Keratinocyte (primary cell): ENCODE data around the gene ARMH1. TPM values are rescaled to one million over a fixed set of nuclear protein-coding genes. Genes with fewer than 3 reads are reported as not detected.

ENCODE experiments used
- DNase-seq: peaks from one replicate; pipeline ENCODE4 v3.0.0-alpha.2; 2011; ENCODE audit warnings: low read depth, missing footprints, low spot score
- FAIRE-seq: peaks from 2 replicates; lab custom pipeline; 2011; peaks lifted over from hg19 to GRCh38; lab: Jason Lieb, UNC
- H2AFZ ChIP-seq: 2 replicates; pipeline ENCODE4 v1.6.0; 2012; ENCODE audit warnings: low read length, control low read depth, inconsistent platforms; ENCODE audit not compliant: control insufficient read depth
- H3K27ac ChIP-seq: 2 replicates; pipeline ENCODE4 v1.5.1; 2011; ENCODE audit warnings: low read length; ENCODE audit not compliant: control insufficient read depth, insufficient read depth
- H3K27me3 ChIP-seq: 3 replicates; pipeline ENCODE4 v1.6.0; 2011; ENCODE audit warnings: low read length; ENCODE audit not compliant: control insufficient read depth, insufficient read depth; ENCODE audit errors: extremely low read depth
- H3K36me3 ChIP-seq, 2 experiments: 2 replicates in 1 of 2; 3 replicates in 1 of 2; pipeline ENCODE4 v1.5.1; 2011; ENCODE audit warnings: low read length in 2 of 2, mild to moderate bottlenecking in 1 of 2; ENCODE audit not compliant: control insufficient read depth in 2 of 2, insufficient read depth in 2 of 2; ENCODE audit errors: extremely low read depth in 1 of 2
- H3K4me1 ChIP-seq: 3 replicates; pipeline ENCODE4 v1.5.1; 2011; ENCODE audit warnings: low read length; ENCODE audit not compliant: control insufficient read depth, insufficient read depth; ENCODE audit errors: extremely low read depth
- H3K4me2 ChIP-seq: 3 replicates; pipeline ENCODE4 v1.6.0; 2011; ENCODE audit warnings: low read depth, low read length; ENCODE audit not compliant: control insufficient read depth, insufficient read depth; ENCODE audit errors: extremely low read depth
- H3K4me3 ChIP-seq, 3 experiments: fragments of 200-600 bp in 1 of 3; sonication (generic) in 1 of 3; 2 replicates in 2 of 3; 3 replicates in 1 of 3; pipeline ENCODE4 v1.5.1; 2011 to 2016; ENCODE audit warnings: low read length in 3 of 3, mild to moderate bottlenecking in 3 of 3, control low read depth in 2 of 3, inconsistent platforms in 1 of 3, low read depth in 1 of 3, mixed read lengths in 1 of 3, mixed run types in 1 of 3, moderate library complexity in 1 of 3; ENCODE audit not compliant: control insufficient read depth in 2 of 3, insufficient read depth in 2 of 3; ENCODE audit errors: extremely low read depth in 1 of 3
- H3K79me2 ChIP-seq: 2 replicates; pipeline ENCODE4 v1.6.0; 2012; ENCODE audit warnings: low read length; ENCODE audit not compliant: control insufficient read depth, insufficient read depth
- H3K9ac ChIP-seq: 3 replicates; pipeline ENCODE4 v1.6.0; 2011; ENCODE audit warnings: low read length; ENCODE audit not compliant: control insufficient read depth, insufficient read depth; ENCODE audit errors: extremely low read depth
- H3K9me1 ChIP-seq: 3 replicates; pipeline ENCODE4 v1.6.0; 2011; ENCODE audit warnings: low read length; ENCODE audit not compliant: control insufficient read depth, insufficient read depth; ENCODE audit errors: extremely low read depth
- H3K9me3 ChIP-seq: 2 replicates; pipeline ENCODE4 v1.5.1; 2012; ENCODE audit warnings: low read depth, low read length; ENCODE audit not compliant: control insufficient read depth
- H4K20me1 ChIP-seq: 3 replicates; pipeline ENCODE4 v1.6.0; 2011; ENCODE audit warnings: low read length; ENCODE audit not compliant: control insufficient read depth, insufficient read depth; ENCODE audit errors: extremely low read depth
- EZH2 ChIP-seq: IDR thresholded peaks from one replicate; pipeline ENCODE4 v1.6.1; 2012; ENCODE audit warnings: inconsistent platforms, mild to moderate bottlenecking, low read length, moderate library complexity
- dilution Hi-C: fragments of 300-500 bp; cut with MboI; formaldehyde crosslinking; loops from one replicate; pipeline ENCODE4 v1.7.0; 2020; ENCODE audit warnings: low sequenced_read_pairs; ENCODE audit not compliant: extremely low pct_ligation_motif_present
- polyA plus RNA-seq, 5 experiments: library from polyadenylated mRNA; depleted of rRNA in 3 of 5; stranded (reverse) in 3 of 5; stranded (forward) in 1 of 5; unstranded in 1 of 5; fragments of >200 nt; gene quantifications; 1 replicate in 1 of 5; 2 replicates in 3 of 5; 3 replicates in 1 of 5; pipeline versions ENCODE4 v1.2.1 to v1.2.3, GENCODE V29; 2011 to 2012; ENCODE audit warnings: missing spikeins in 2 of 5, low read depth in 1 of 5, low replicate concordance in 1 of 5
- TF ChIP-seq, protein P1 (sequence below), 3 experiments: IDR thresholded peaks in 1 of 3; conservative IDR thresholded peaks in 1 of 3; optimal IDR thresholded peaks in 1 of 3; 2 replicates in 2 of 3; 3 replicates in 1 of 3; pipeline versions ENCODE3 to v1.5.1; 2011; ENCODE audit warnings: low read length in 3 of 3, mild to moderate bottlenecking in 3 of 3, moderate library complexity in 2 of 3, control low read depth in 1 of 3, inconsistent platforms in 1 of 3; ENCODE audit not compliant: insufficient read depth in 2 of 3; ENCODE audit errors: extremely low read depth in 1 of 3

The ARMH1 gene
- polyA plus RNA-seq, 1 donor (not counting 4 experiments of a cell fraction or from before 2014, with no cell fraction given) = 0.22 TPM

DNA sequence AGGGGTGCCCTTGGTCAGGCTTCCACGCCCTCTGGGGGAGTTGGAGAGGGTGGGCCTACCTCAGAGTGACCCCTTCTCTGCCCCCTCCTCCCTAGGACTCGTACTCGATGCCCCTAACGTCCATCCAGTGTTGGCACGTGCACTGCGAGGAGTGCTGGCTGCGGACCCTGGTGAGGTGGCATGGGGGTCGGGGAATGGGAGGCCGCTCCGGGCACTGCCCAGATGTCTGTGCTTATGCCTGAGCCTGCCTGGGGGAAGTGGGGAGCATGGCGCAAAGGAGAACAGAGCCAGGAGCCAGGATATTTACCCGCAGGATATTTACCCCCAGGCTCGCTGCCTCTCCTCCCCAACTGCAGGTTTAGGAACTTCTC, 24.7 kb upstream of the ARMH1 start:
- H3K27me3 ChIP-seq = no peaks in the 10 kb centered on the region
- H3K27ac ChIP-seq = no peak overlapping the region
- peaks cover 3% of the 10 kb centered on the region for H4K20me1 ChIP-seq
- H3K79me2 ChIP-seq = no peaks in the 10 kb centered on the region
- no peak overlapping the region for H2AFZ ChIP-seq
- H3K36me3 ChIP-seq = peaks cover 23 to 39% of the 10 kb centered on the region in 2 experiments
- DNase-seq (no peak), FAIRE-seq (no peak)
- H3K9me3 ChIP-seq = no peaks in the 10 kb centered on the region
- dilution Hi-C loops = no loop called here
- no peak overlapping the region for H3K4me3 ChIP-seq
- H3K9me1 ChIP-seq = no peaks in the 10 kb centered on the region
- TF ChIP-seq EZH2 = no peak
- TF ChIP-seq, protein P1, sequence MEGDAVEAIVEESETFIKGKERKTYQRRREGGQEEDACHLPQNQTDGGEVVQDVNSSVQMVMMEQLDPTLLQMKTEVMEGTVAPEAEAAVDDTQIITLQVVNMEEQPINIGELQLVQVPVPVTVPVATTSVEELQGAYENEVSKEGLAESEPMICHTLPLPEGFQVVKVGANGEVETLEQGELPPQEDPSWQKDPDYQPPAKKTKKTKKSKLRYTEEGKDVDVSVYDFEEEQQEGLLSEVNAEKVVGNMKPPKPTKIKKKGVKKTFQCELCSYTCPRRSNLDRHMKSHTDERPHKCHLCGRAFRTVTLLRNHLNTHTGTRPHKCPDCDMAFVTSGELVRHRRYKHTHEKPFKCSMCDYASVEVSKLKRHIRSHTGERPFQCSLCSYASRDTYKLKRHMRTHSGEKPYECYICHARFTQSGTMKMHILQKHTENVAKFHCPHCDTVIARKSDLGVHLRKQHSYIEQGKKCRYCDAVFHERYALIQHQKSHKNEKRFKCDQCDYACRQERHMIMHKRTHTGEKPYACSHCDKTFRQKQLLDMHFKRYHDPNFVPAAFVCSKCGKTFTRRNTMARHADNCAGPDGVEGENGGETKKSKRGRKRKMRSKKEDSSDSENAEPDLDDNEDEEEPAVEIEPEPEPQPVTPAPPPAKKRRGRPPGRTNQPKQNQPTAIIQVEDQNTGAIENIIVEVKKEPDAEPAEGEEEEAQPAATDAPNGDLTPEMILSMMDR (optimal IDR thresholded peaks at IDR 0.05 in 1 of 3, IDR thresholded peaks at IDR 0.05 in 1 of 3, conservative IDR thresholded peaks at IDR 0.05 in 1 of 3; ENCODE audit: extremely low read depth in 1 of 3, insufficient read depth in 2 of 3, low read length in 3 of 3) = no peak
- H3K9ac ChIP-seq = no peak overlapping the region
- H3K4me1 ChIP-seq = peaks cover 6% of the 10 kb centered on the region
- no peak overlapping the region for H3K4me2 ChIP-seq

DNA sequence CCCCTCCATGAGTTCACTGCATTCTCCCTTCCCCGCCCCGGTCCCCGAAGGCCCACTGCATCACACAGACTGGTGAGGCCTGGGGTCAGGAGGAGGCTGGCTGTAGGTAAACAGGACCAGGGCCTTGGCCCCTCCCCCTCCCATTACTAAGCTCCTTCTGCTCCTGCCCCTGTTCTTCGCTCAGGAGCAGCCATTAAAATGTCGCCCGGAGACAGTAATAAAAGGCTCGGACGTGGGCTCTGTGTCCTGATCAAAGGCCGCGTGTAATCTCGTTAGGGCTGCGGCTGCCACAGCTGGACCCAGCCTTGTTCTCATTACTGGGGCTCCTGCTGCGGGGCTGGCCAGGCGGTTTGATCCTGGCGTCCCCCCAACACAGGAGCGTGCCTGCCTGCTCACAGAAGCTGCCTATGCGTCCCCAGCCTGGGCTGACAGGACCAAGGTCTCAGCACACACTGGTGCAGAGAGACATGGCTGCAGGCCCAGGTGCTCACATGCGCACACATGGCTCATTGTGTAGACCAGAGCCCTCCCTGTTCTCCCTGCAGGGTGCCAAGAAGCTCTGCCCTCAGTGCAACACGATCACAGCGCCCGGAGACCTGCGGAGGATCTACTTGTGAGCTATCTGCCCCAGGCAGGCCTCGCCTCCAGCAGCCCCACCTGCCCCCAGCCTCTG, 24.2 kb upstream of the ARMH1 start:
- Histone ChIP-seq H4K20me1 (peaks cover 3% of the 10 kb centered on the region), H3K9ac (no peak overlapping the region), H3K27me3 (no peaks in the 10 kb centered on the region), H3K36me3 (peaks cover 23 to 35% of the 10 kb centered on the region in 2 experiments), H3K27ac (no peak overlapping the region), H3K79me2 (no peaks in the 10 kb centered on the region), H3K4me2 (no peak overlapping the region), H3K4me1 (peaks cover 2% of the 10 kb centered on the region), H3K4me3 (no peak overlapping the region), H3K9me3 (no peaks in the 10 kb centered on the region), H3K9me1 (no peaks in the 10 kb centered on the region), H2AFZ (no peak overlapping the region)
- dilution Hi-C loops = no loop called here
- no peak for TF ChIP-seq EZH2
- TF ChIP-seq, protein P1 (optimal IDR thresholded peaks at IDR 0.05 in 1 of 3, IDR thresholded peaks at IDR 0.05 in 1 of 3, conservative IDR thresholded peaks at IDR 0.05 in 1 of 3; ENCODE audit: extremely low read depth in 1 of 3, insufficient read depth in 2 of 3, low read length in 3 of 3) = no peak
- FAIRE-seq (no peak), DNase-seq (no peak)
